ENCODE results near the gene STK4.
A peak's percentile ranks its signal among the peaks of the same experiment; 100 is the strongest.
"Not testable (repeated sequence)": the region's sequence is repeated elsewhere in the genome, so short reads cannot be mapped to it uniquely, and the experiment has no call there.

The STK4 gene

GRCh38 chr20:45055056-45055455 lies 88.7 kb downstream of the STK4 start:
- DNase-seq (ENCODE audit: low spot score): no peak

DNA sequence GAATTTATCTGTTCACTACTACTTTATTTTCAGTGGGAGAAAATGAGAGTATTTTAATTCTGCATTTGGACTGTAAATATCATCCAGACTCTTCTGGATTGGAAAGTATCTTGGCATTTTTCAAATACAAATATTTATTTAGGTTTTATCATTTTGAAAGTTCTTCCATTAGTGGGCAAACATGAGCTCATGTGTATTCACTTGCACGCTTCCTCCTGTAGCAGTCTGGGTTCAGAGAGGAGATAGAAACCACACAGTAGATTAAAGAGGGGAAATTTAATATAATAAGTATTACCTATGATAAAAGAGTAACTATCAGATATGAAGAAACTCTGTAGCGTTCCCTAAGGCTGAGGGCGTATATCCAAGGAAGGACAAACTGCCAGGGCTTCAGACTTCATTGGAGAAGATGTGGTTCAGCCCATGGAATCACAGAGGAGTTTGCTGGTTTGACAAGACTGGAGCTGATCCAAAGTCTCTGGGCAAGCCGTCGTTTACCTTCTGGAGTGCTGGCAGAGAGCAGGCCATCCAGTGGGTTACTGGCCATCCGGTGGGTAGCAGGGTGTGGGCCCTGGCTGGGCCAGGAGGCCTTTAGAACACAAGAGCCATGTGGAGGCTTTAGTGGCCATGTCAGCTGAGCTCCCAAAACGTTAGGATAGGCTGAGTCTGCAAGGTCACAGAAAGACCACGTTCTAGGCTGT lies 90.3 kb downstream of the STK4 start:
- DNase-seq (ENCODE audit: low spot score): no peak

DNA sequence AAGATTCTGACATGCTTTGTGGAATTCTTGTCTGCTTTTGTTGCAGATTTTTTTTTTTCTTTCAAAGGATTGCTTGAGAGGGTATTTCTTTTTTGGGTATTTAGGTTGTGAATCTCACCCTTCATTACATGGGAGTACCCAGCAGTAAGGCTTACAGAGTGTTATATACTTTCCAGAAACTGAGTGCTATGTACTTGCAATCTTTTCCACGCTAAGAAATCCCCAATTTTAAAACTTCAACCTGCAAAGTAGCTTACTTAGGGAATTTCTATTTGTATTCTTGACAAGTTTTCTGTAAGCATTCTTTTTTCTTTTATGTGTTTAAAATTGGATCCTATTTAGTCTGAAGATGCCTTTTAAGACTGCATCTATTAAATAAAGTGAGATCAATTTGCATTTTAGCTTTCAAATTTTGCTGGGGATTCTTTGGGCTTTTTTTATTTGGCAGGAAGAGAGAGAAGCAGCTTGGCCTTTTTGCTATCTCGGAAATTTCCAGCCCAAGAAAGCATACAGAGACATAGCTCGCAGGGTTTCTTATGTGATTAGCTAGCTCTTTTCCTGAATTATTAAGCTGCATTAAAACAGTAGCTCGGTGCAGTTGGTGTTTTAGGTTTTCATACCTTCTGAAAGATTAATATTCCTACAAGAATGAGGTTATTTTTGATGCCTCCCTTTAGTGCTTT lies 92.0 kb downstream of the STK4 start:
- DNase-seq (ENCODE audit: low spot score): peak; percentile 32

DNA sequence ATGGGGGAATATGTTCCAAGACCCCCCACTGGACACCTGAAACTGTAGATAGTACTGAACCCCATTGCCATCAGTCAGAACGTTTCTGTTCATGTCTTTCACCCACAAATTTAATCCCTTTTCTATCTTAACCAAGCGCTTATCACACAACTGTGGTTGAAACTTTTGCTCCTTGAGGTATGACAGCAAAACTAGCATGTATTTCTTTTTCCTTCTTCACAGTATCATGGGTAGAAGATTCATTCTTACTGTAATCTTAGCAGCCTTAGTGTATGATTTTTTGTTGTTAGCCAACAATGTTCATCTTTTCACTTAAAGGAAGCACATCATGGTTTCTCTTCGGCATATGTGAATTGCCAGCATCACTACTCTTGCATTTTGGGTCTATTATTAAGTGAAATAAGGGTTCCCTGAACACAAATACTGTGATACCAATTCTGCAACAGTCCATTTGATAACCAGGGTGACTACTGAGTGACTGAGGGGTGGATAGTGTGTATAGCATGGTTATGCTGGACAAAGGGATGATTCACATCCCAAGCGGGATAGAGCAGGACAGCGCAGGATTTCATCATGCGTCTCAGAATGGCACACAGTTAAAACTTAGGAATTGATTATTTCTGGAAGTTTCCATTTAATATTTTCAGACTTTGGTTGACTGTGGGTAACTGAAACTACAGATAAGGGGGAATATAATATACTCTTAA lies 92.9 kb downstream of the STK4 start:
- peak; percentile 80 for DNase-seq (ENCODE audit: low spot score)

- DNase-seq (ENCODE audit: low spot score): no peak
Observed at GRCh38 chr20:45060294-45060693, 94.0 kb downstream of the STK4 start.

GRCh38 chr20:45061244-45061643 lies 94.9 kb downstream of the STK4 start:
- DNase-seq (ENCODE audit: low spot score): no peak

GRCh38 chr20:45063107-45063506 lies 96.8 kb downstream of the STK4 start:
- not testable (repeated sequence) for DNase-seq (ENCODE audit: low spot score)

DNA sequence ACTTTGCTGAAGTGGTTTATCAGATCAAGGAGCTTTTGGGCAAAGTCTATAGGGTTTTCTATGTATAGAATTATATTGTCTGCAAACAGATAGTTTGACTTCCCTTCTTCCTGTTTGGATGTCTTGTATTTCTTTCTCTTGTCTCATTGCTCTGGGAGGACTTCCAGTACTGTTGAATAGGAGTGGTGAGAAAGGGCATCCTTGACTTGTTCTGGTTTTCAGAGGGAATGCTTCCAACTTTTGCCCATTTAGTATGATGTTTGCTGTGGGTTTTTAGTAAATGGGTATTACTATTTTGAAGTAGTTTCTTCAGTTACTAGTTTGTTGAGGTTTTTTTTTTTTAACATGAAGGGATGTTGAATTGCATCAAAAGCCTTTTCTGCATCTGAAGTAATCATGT lies 98.5 kb downstream of the STK4 start:
- no peak for DNase-seq (ENCODE audit: low spot score)

DNA sequence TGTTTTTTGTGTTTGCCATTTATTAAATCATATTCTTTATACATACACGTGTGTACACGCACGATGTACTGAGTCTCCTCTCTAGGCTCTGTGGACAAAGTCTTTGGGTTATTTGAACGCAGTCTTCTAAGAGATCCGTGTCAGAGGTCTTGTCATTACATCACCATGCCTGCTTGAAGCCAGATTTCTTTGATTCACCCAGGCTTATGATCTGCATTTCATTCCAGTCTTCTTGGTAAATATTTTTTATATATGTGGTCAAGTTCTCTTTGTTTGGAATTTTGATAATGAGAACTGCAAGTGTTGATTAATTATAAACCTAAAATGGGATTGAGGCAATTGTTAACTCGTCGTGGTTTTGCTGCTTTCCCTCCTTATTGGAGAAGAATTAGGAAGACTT lies 100.1 kb downstream of the STK4 start:
- DNase-seq (ENCODE audit: low spot score): no peak

GRCh38 chr20:45067087-45067486 lies 100.8 kb downstream of the STK4 start:
- no peak for DNase-seq (ENCODE audit: low spot score)

GRCh38 chr20:45067558-45067957 lies 101.2 kb downstream of the STK4 start:
- DNase-seq (ENCODE audit: low spot score): no peak

DNA sequence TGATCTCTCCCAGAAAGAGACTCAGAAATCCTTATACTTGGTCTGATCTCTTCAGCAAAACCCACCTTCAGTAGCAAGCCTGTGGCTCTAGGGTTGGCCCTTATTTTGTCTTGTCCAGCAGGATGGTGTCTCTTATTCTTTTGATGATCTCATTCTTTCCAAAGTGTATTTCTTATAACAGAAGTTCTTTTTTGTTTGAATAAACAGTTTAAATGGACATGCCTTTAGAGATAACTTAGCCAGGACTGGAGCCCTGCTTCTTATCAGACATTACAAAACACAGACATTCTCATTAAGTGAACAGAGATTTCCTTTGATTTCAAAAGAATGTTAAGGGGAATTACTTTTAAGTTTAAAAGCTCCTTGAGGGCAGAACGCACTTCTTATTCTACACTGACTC lies 102.9 kb downstream of the STK4 start:
- DNase-seq (ENCODE audit: low spot score): no peak

DNA sequence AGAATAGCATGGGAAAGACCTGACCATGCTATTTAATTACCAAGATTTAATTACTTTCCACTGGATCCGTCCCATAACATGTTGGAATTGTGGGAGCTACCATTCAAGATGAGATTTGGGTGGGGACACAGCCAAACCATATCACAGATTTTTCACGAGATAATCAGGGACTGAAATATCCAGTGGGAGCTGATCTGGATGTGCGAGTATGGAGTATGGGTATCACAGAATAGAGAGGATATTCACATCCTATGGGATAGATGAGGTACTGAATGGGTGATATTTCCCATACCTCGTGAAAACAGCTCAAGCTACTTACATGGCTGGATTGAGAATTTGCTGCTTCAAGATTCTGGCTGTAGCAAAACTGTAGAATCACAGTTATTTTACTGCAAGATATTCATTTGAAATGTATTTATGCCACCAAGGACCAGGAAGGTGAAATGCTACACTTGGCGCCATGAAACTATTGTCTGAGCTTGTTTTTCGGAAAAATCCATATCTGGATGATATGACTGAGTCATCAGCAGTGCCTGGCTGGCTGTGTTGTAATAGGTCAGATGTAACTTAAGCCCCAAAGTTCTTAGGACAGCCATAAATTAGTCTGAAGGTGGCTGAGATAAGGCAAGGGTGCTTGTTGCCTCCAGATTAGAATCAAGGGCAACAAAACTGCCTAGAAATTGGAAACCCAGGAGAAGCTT lies 104.8 kb downstream of the STK4 start:
- DNase-seq (ENCODE audit: low spot score): no peak

GRCh38 chr20:45072066-45072465 lies 105.8 kb downstream of the STK4 start:
- no peak for DNase-seq (ENCODE audit: low spot score)

DNA sequence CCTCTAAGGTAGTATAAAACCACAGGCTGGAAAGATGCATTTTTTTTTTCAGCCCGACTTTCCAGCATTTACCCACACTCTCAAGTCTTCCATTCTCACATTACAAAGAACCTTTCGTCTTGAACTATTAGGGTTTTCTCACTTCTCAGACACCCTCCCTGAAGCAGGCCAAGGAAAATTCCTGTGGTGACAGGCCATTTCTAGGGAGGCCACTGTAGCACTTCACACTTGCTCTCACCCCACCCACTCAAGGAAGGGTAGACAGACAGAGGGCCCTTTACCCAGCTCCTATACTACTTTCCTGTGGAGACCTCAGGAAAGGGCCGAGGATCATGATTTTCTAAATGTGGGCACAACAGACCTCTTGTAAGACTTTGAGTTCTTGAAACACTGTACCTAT lies 106.9 kb downstream of the STK4 start:
- no peak for DNase-seq (ENCODE audit: low spot score)

DNA sequence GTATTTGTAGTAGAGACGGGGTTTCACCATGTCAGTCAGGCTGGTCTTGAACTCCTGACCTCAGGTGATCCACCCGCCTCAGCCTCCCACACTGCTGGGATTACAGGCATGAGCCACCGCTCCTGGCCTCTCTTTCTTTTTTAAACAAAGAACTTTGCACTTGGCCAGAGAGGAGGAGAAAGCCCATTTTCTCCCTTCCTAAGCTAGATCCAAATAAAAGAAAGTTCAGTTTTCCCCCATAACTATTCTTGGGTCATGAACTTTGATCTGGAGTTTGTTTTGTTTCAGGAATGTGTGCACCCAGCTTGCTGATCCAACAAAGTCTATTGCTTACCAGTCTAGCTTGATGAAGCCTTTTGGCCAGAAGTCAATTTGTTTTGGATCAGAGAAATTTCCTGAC lies 111.2 kb downstream of the STK4 start:
- DNase-seq (ENCODE audit: low spot score): no peak

- no peak for DNase-seq (ENCODE audit: low spot score)
Observed at GRCh38 chr20:45080867-45081624, 114.7 kb downstream of the STK4 start.

GRCh38 chr20:45082468-45082867 lies 116.2 kb downstream of the STK4 start:
- DNase-seq (ENCODE audit: low spot score): no peak

DNA sequence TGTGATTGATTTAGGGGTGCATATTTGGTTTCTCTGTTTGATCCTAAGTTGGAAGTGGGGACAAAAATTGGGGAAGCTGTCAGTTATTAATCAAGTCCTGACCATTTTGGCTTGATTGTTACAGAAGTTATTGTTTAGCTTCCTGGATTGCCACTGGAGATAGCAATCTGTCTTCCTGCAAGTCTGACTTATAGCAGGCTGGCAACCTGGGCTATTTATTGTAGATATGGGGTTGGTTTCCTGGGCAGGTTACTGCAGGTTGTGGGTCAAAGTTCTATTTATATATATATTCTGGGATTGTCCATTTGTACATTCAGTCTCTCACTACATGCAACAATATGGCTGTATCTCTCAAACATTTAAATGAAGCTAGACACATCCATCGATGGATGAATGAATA lies 116.8 kb downstream of the STK4 start:
- DNase-seq (ENCODE audit: low spot score): no peak

- no peak for DNase-seq (ENCODE audit: low spot score)
Observed at GRCh38 chr20:45085289-45085688, 119.0 kb downstream of the STK4 start.

GRCh38 chr20:45085867-45086266 lies 119.6 kb downstream of the STK4 start:
- DNase-seq (ENCODE audit: low spot score): no peak

All from Ammon's horn (tissue), 1 donor.